Glomerular endothelial cell (primary cell): ENCODE data around the gene LMF2. TPM values are rescaled to one million over a fixed set of nuclear protein-coding genes. Genes with fewer than 3 reads are reported as not detected.

ENCODE experiments used
- DNase-seq: peaks from one replicate; pipeline ENCODE4 v3.0.0-alpha.2; 2011; ENCODE audit warnings: low read depth, low spot score; ENCODE audit errors: extremely low read depth
- total RNA-seq: library from RNA; depleted of rRNA; stranded (reverse); fragments of >200 nt; gene quantifications from 2 replicates; pipeline ENCODE4 v1.2.3, GENCODE V29; 2015

Gene LMF2
- total RNA-seq, 1 donor from 2014 or later: 93.8 TPM

DNA sequence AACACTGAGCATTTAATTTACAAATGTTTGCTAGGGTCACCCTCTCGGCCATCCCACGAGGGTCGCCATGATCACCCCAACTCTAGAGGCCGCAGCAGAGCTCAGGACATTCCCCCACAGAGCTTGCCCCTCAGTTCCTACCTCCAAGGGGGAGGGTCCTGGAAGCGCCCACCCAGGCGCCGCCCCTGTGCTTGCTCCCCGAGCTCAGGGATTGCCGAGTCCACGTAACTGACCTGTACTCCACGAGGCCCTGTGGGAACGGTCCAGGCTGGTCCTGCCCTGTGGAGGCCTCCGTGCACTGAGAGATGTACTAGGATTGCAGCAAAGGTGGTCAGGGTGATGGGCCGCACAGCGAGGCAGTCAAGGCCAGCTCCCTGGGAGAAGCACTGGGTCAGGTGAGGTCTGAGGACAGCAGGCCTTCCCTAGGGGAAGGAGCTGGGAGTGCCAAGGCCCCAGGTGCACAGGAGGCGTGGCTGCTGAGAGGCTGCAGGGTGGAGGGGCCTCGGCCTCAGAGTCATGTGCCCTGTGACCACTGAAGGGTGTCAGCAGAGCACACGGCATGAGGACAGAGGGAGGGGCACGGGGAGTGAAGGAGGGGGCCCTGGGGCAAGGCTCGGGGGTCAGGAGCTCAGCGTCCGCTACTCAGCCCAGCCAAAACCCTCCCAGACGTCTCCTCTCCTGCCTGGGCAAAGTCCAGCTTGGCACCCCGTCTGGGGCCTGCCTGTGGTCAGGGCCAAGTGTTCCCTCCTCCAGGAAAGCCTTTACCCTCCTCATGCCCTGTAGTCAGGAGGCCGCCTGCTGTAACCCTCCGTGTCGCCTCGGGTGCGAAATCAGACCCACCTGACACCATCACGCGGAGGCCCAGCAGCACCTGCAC is 23.3 kb downstream of the LMF2 start:
- no peak for DNase-seq

DNA sequence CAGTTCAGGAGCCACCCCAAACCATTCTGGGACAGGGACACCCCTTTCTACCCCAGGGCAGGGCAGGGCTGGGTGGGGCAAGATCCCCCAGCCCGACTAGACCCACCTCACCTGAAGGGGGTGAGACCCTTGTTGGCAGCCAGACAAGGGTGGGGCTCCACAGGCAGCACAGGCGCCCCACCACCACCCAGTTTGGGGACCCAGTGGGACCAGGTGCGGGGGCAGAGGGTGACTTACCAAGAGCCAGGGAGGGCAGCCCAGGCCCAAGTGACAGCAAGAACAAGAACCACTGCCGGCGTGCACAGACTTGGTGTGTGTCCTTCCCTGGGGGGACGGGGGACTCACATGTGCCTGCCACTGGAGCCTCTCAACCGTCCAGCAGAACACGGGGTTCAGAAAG is 23.9 kb downstream of the LMF2 start:
- no peak for DNase-seq

DNA sequence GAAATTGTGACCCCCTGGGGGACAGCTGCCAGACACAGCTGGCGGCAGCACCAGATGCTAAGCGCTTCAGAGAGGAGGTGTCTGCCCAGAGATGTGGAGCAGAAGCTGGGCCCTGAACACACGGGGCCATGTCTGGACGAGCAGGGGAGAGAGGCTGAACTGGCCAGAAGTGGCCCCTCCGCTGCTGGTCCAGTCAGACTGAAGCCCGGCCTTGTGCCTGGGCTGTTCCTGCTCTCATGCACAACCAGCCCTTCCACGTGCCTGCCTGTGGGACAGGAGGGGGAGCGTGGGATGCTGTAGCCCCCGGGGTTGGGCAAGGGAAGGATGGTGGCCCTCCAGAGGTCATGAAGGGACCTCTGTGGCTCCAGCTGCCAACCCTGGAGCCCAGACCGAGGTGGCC is 24.4 kb downstream of the LMF2 start:
- no peak for DNase-seq

DNA sequence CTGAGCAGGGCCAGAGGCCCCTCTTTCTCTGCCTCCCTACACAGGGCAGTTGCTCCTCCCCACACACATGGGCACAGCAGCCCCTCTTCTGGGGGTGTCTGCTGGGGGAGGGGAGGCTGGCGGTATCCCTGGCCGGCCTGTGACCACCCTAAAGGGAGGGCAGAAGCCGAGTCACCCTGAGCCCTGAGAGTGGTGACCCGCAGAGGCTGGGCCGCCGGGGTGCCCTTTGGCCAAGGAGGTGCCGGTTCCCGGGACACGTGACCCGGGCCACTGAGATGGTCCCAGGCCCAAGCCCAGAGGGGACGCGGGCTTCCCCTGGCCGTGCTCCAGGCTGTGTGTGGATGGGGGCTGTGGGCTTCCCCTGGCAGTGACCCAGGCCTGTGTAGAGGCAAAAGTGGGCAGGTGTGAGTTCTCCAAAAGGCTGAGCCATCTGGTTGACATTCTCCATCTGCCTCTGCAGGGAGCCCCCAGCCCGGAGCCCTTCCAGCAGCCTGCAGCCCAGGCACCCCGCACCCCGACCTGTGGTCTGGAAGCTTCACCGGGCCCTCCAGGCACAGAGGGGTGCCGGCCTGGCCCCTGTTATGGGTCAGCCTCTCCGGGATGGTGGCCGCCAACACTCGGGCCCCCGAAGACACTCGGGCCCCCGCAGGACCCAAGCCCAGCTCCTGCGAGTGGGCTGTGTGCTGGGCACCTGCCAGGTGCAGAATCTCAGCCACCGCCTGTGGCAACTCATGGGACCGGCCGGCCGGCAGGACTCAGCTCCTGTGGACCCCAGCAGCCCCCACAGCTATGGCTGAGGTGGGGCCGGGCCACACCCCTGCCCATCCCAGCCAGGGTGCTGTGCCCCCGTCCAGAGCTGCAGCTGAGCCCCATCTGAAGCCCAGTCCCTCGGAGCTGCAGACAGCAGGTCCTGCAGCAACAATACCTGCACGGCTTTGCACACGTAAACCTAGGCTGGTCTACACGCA is 25.1 kb downstream of the LMF2 start:
- no peak for DNase-seq

DNA sequence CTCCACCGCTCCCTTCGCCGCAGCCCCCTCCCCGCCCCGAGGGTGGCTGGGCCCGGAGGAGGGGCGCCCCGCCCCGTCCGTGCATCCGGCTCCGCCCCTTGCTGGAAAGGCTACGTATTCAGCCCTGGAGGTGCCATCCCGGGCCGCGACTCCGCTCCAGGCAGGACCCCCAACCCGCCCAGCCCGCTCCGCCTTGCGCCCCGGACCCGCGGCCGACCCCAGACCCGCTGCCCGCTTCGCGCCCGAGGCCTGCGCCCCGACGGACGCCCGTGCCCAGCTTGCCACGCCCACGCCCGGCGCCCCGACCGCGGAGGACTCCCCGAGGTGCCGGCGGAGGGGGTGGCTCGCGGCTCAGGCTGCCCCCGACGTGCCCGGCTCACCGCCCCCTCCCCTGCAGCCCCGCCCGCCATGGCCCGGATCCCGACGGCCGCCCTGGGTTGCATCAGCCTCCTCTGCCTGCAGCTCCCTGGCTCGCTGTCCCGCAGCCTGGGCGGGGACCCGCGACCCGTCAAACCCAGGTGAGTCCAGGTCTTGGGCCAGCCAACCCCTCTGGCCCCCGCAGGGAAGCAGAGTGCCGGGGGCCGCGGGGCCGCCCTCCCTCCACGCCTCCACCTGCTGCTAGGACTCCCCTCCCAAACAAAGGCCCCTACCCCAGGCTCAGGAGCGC is 25.9 kb downstream of the LMF2 start, which contains the start of gene ADM2:
Gene ADM2, plus strand, starts transcription at position 104 of the 667 bp plus-strand sequence. Its CDS starts 305 bp downstream, at position 409.
- no peak for DNase-seq

DNA sequence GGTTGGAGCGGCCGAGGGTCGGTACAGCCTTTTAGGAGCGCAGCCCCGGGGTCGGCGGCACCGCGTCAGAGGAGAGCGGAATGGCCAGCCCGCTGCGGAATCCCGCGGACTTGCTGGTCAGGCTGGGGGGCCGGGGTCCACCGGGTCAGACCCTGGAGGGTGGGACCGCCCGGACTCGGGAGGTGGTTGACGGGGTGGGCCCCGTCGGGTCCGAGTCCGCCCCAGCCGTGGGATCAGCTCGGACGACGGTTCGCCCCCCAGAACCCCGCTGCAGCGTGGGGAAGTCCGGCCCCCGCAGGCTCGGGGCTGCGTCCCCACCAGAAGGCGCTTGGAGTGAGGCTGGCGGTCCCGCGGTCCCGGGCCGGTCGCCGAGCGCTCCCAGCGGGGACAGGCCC is 26.5 kb downstream of the LMF2 start:
- DNase-seq: no peak

DNA sequence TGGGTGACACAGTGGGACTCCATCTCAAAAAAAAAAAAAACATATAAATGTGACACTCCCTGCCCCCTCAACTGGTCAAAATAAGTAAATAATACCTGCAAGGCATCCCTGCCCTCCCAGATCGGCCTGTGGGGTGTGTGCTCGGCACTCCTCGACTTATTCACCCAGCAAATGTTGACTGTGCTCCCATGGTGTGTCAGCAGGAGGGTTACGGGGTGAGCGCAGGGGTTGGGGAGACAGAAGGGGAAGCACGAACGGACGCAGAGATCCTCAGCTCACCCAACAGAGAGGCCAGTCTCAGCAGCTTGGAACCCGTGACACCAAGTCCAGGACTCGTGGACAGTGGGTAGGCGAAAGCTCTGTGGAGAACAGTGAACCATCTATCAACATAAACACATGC is 27.8 kb downstream of the LMF2 start:
- DNase-seq: no peak

DNA sequence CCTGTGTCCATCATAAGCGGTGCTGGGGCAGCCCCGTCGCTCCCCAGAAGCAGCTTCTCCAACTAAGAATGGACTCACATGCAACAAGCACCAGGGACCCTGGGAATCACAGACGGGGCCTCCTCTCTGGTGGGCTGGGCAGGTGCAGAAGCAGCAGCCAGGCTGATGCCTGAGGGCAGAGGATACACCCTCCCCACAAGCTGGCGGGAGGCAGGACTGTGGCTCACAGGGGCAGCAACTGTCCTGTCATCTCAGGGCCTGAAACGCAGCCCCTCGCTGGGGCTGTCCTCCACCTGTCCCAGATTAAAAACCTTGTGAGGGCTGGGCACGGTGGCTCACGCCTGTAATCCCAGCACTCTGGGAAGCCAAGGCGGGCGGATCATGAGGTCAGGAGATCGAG is 29.6 kb downstream of the LMF2 start:
- no peak for DNase-seq

DNA sequence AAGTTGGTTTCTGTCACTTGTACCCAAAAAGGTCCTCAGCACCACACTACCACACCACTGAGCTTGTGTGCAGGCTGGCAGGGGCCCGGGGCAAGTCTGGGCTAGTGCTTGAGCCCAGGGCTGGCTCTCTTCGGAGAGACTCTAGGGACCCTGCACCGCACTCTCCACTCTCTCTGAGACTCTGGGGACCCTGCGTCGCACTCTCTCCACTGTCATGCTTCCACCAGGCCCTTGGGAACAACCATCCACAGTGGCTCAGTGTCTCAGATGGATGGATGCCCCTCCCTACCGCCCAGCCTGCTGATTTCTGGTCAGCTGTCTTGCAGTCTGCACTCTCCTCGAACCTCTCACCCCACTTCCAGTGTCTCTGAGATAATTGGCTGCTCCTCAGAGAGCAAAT is 30.6 kb downstream of the LMF2 start:
- DNase-seq: no peak

DNA sequence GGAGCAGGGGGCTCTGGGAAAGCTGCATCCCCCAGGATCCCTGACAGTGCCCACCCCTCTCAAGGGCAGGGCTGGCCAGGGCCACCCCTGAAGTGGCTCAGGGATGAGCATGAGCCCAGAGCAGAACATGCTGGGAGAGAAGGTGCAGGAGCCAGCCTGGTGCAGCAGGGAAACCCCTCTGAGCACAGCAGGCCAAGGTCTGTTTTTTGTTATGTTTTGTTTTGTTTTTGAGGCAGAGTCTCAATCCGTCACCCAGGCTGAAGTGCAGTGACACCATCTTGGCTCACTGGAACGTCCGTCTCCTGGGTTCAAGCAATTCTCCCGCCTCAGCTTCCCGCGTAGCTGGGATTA is 31.9 kb downstream of the LMF2 start:
- DNase-seq: no peak

DNA sequence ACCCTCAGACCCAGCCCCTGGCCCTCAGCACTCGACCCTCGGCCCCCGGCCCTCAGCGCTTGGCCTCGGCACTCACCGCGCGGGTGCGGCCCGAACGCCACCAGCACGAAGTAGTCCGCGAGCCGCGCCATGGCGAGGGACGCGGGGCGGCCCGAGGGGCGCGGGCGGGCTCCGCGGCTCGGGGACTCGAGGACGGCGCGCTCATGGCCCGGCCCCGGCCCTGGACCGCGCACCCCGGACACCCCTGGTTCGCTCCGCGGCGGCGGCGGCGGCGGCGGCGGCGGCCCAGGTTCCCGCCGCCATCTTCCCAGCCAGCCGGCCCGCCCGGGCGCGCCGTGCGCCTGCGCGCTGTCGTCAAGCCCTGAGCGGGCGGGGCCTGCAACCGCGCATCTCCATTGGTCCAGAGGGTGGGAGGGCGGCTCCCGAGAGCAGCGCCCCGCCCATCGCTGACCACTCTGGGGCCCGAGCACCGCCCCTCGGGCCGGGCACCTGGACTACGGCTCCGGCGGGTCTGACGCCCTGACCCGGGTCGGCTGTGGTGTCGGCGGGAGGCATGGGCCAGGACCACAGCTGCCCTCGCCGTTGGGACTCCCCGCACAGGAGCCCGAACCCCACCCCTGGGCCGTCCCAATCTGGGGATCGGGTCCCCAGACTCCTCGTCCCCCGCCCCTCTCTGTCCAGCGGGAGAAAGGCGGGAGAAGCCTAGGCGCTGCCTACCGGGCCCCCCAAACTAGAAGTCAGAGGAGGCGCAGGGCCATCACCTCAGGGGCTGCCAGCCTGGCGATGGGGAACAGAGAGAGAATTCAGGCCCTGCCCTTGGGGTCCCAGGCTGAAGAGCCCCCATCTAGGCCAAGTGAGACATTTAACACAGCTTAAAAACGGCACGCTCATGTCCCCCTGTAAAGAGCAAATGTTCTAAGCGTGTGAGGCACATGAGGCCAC is 32.5 kb downstream of the LMF2 start, which contains the start of gene SBF1:
Gene SBF1, minus strand, starts transcription at position 326 of the 942 bp plus-strand sequence. Its CDS starts 195 bp downstream, at position 131.
- DNase-seq: peak; percentile 10

DNA sequence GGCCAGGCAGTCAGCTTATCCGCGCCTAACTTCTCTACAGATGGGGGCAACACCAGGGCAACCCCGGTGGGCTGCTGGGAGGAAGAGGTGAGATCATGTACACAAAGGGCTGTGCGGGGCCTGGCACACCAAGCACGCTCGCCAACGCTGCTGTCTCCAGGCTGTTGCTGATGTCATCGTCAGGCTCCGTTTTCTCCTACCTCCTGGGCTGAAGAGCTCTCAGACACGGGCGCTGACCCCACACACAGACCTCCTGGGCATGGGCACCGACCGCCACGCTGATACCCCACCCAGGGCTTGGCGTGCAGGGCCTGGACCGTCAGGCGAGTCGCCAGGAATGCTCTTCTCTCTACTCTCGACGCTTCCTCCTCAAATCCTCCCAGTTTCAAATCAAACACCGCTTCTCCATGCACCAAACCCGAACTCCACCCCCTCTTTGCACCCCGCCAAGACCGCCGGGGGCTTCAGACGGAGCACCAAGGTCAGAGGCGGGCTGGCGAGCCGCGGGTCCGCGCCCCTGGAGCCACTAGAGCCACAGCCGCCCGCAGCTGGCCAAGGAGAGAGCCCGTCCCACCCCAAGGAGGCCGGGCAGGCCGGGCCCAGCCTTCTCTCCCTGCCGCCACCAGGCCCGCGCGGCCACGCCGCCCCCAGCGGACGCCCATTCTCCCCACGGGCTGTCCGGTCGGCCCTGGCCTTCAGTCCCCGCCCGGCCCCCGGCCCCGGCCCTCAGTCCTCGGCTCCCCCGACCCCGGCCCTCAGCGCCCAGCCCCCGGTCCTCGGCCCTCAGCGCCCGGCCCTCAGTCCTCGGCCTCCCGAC is 33.4 kb downstream of the LMF2 start:
- DNase-seq: no peak

DNA sequence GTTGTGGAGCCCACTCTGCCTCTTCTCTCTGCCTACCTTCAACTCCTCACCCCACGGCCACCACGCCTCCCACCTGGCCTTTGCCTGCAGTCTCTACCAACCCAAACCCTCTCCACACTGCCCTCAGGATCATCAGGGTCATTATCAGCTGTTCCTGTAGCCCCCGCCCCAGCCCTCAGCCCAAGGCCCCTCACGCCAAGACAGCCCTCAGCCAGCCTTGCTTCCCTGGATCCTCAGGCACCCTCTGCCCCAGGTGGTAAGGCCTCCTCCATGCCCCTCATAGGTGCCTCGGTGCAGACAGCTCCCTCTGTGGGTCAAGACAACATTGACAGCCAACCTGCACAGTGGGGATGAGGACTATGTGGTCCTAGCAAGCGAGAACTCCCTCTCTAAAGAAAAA is 34.4 kb downstream of the LMF2 start:
- no peak for DNase-seq

DNA sequence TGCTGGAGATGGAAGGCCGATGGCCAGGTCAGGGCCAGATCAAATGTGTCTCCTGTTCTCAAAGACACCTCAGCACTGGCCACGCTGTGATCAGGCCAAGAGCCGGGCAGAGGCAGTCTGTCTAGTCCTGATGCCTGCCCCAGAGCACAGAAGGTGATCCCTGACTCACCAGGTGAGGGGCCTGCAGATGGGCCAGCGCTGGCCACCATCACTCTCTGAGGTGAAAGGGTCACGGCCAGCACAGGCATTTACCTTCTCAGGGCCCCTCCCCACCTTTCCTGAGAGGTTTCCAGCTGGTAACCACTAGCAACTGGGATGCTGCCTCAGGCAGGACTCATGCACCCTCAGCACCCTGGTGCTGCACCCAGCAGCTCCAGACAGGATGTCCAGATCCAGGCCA is 35.5 kb downstream of the LMF2 start:
- no peak for DNase-seq

DNA sequence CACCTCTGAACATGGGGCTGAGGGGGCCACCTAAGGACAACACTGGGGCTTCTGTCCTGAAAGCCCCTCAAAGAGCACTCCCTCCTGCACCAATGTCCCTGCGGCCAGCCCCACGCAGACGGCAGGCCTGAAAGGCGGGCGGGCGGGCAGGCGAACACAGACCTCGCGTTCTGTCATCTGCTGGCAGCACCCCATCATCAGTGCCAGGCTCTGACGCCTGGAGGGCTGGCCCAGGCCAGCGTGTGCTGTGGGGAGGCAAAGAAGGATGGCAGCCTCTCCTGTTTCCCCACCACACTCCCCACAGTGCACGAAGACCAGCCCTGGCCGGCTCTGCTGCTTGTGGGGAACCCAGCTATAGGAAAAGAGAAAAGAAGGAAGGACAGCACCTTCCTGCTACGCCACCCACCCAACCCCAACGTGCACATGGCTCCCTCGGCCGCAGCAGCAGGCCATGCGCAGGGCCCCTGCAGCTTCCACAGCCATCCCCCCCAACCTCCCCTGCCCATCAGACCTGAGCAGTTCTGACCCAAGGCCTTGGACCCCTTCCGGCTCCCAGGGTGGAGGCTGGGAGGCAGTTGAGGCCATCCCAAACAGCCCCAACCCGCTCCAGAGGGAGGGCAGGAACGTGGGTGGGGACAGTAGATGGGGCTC is 36.2 kb downstream of the LMF2 start:
- no peak for DNase-seq

DNA sequence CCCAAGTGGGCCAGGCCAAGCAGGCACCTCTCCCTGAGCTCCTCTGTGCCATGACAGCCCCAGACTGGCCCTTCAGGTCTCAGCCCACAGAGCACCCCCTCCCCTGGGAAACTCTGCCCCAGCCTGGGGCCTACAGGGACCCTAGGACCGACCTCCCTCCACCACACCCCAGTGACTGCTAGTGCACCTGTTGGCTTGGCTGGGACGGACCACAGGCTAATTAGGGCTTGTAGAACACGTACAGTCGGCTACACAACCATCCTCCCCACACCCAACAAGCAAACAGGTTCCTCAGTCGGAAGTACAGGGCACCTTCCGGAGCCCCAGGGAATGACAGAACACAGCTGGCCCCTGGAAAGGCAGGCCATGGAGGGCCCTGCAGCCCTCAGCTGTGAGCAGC is 37.0 kb downstream of the LMF2 start:
- DNase-seq: no peak

DNA sequence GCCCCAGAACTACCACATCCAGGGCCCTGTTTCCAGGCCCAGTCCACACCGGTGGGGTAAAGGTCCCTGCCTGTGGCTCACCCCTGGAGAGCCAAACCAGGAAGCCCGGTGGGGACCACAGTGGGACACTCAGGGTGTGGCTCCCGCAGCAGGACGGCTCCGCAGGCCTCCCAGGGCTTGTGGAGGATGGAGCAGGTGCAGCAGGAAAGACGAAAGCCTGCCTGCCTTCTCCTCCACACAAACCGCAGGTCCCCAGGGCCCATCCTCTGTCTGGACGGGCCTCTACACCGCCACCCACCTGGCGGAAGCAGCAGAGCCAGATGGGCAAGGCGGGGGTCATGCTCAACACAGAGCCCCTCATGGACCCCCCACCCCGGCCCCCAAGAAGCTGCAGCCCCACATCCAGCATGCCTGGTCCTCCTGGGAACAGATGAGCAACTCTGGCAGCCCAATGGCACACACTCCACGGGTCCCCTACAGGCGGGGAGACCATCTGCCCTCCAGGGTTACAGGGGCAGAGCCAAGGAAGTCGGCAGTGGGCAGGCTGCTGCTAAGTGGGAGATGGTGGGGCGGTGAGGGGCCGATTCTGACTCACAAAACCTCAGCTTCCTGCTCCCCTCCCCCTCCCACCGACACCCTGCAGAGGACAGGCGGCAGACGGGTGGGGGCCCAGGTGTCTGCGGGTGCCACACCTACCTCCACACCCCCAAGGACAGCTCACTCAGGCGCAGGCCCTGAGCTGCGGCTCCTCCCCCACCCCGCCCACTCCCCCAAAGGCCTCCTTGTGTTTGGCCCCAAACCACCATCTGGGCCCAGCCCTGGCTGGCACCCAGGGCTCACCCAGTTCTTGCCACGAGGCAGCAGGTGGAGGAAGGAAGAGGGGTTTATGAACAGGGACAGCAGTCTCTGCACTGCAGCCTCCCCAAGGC is 37.9 kb downstream of the LMF2 start:
- DNase-seq: no peak
